Measurements from ENCODE around the gene SCN7A. TPM values are rescaled to one million over a fixed set of nuclear protein-coding genes. Genes with fewer than 3 reads are reported as not detected.

The SCN7A gene
- polyA plus RNA-seq, 1 donor (not counting 4 experiments of a cell fraction or from before 2014, with no cell fraction given), result not detected

- DNase-seq (ENCODE audit: low read depth, low spot score), result no peak
- TF ChIP-seq CTCF (optimal IDR thresholded peaks at IDR 0.05 in 1 of 3, IDR thresholded peaks at IDR 0.05 in 1 of 3, conservative IDR thresholded peaks at IDR 0.05 in 1 of 3; ENCODE audit: extremely low read depth in 1 of 3, insufficient read depth in 2 of 3, low read length in 3 of 3) (no peak), EZH2 (IDR thresholded peaks at IDR 0.05; ENCODE audit: low read length) (no peak)
- dilution Hi-C loops (cut with MboI; ENCODE audit: extremely low pct_ligation_motif_present, low sequenced_read_pairs), result no loop called here
- Histone ChIP-seq H3K27ac (ENCODE audit: control insufficient read depth, insufficient read depth, low read length) (no peak overlapping the region), H3K9me1 (ENCODE audit: control insufficient read depth, extremely low read depth, insufficient read depth, low read length) (no peaks in the 10 kb centered on the region), H3K9me3 (ENCODE audit: control insufficient read depth, low read depth, low read length) (no peaks in the 10 kb centered on the region), H4K20me1 (ENCODE audit: control insufficient read depth, extremely low read depth, insufficient read depth, low read length) (no peaks in the 10 kb centered on the region), H2AFZ (ENCODE audit: control insufficient read depth, low read length) (no peak overlapping the region), H3K4me3 (ENCODE audit: control insufficient read depth in 2 of 3, extremely low read depth in 1 of 3, insufficient read depth in 2 of 3, low read depth in 1 of 3, low read length in 3 of 3) (no peak overlapping the region), H3K4me2 (ENCODE audit: control insufficient read depth, extremely low read depth, insufficient read depth, low read depth, low read length) (no peak overlapping the region), H3K4me1 (ENCODE audit: control insufficient read depth, extremely low read depth, insufficient read depth, low read length) (no peaks in the 10 kb centered on the region), H3K36me3 (ENCODE audit: control insufficient read depth in 2 of 2, extremely low read depth in 1 of 2, insufficient read depth in 2 of 2, low read length in 2 of 2) (no peaks in the 10 kb centered on the region), H3K9ac (ENCODE audit: control insufficient read depth, extremely low read depth, insufficient read depth, low read length) (no peak overlapping the region), H3K27me3 (ENCODE audit: control insufficient read depth, extremely low read depth, insufficient read depth, low read length) (no peaks in the 10 kb centered on the region), H3K79me2 (ENCODE audit: control insufficient read depth, insufficient read depth, low read length) (no peaks in the 10 kb centered on the region)
- no peak for FAIRE-seq
These were observed 61.7 kb downstream of the SCN7A start for GRCh38 chr2:166432331-166432730.

- Histone ChIP-seq H3K4me1 (ENCODE audit: control insufficient read depth, extremely low read depth, insufficient read depth, low read length) (no peaks in the 10 kb centered on the region), H3K4me3 (ENCODE audit: control insufficient read depth in 2 of 3, extremely low read depth in 1 of 3, insufficient read depth in 2 of 3, low read depth in 1 of 3, low read length in 3 of 3) (no peak overlapping the region), H3K36me3 (ENCODE audit: control insufficient read depth in 2 of 2, extremely low read depth in 1 of 2, insufficient read depth in 2 of 2, low read length in 2 of 2) (no peaks in the 10 kb centered on the region), H3K27ac (ENCODE audit: control insufficient read depth, insufficient read depth, low read length) (no peak overlapping the region), H3K9ac (ENCODE audit: control insufficient read depth, extremely low read depth, insufficient read depth, low read length) (no peak overlapping the region), H3K9me3 (ENCODE audit: control insufficient read depth, low read depth, low read length) (no peaks in the 10 kb centered on the region), H2AFZ (ENCODE audit: control insufficient read depth, low read length) (no peak overlapping the region), H3K79me2 (ENCODE audit: control insufficient read depth, insufficient read depth, low read length) (no peaks in the 10 kb centered on the region), H3K9me1 (ENCODE audit: control insufficient read depth, extremely low read depth, insufficient read depth, low read length) (no peaks in the 10 kb centered on the region), H3K4me2 (ENCODE audit: control insufficient read depth, extremely low read depth, insufficient read depth, low read depth, low read length) (no peak overlapping the region), H4K20me1 (ENCODE audit: control insufficient read depth, extremely low read depth, insufficient read depth, low read length) (no peaks in the 10 kb centered on the region), H3K27me3 (ENCODE audit: control insufficient read depth, extremely low read depth, insufficient read depth, low read length) (no peaks in the 10 kb centered on the region)
- no peak for DNase-seq (ENCODE audit: low read depth, low spot score)
- dilution Hi-C loops (cut with MboI; ENCODE audit: extremely low pct_ligation_motif_present, low sequenced_read_pairs), result no loop called here
- no peak for FAIRE-seq
- TF ChIP-seq CTCF (optimal IDR thresholded peaks at IDR 0.05 in 1 of 3, IDR thresholded peaks at IDR 0.05 in 1 of 3, conservative IDR thresholded peaks at IDR 0.05 in 1 of 3; ENCODE audit: extremely low read depth in 1 of 3, insufficient read depth in 2 of 3, low read length in 3 of 3) (no peak), EZH2 (IDR thresholded peaks at IDR 0.05; ENCODE audit: low read length) (no peak)
These were observed 69.2 kb downstream of the SCN7A start for GRCh38 chr2:166424841-166425240.
